ENCODE results near the gene ARHGAP26. TPM values are rescaled to one million over a fixed set of nuclear protein-coding genes. Genes with fewer than 3 reads are reported as not detected.

ARHGAP26 gene
- total RNA-seq, 1 donor from 2014 or later = 20.1 TPM

DNA sequence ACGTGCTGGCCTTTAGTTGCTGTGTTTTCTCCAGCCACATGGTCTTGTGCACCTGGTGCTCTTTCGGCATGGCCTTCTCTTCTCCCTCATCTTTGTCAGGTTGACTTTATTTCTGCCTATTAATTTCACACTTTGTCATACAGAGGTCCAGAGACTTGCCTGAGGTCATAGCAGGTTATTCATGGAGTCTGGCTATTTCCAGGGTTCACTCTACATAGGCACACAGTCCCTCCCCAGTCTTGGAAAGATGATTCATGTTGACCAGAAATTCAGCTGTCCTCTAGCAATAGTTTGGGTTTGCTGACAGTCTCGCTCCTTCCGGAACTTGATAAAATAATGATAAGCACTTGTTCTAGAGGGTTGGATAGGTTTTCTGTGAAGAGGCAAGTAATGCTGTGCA lies 81.6 kb downstream of the ARHGAP26 start:
- H3K27me3 Mint-ChIP-seq (ENCODE audit: unreplicated experiment) = peaks cover 3% of the 10 kb centered on the region
- no peak for TF ChIP-seq CTCF (IDR thresholded peaks at IDR 0.05; ENCODE audit: partially characterized antibody, unreplicated experiment)
- no peaks in the 10 kb centered on the region for H3K36me3 Mint-ChIP-seq (ENCODE audit: unreplicated experiment)
- no peak overlapping the region for H3K27ac Mint-ChIP-seq (ENCODE audit: unreplicated experiment)
- peaks cover 8% of the 10 kb centered on the region for H3K4me1 Mint-ChIP-seq (ENCODE audit: low read depth, unreplicated experiment)
- H3K4me3 Mint-ChIP-seq (ENCODE audit: unreplicated experiment) = no peak overlapping the region
- no peaks in the 10 kb centered on the region for H3K9me3 Mint-ChIP-seq (ENCODE audit: unreplicated experiment)
- DNase-seq = no peak

DNA sequence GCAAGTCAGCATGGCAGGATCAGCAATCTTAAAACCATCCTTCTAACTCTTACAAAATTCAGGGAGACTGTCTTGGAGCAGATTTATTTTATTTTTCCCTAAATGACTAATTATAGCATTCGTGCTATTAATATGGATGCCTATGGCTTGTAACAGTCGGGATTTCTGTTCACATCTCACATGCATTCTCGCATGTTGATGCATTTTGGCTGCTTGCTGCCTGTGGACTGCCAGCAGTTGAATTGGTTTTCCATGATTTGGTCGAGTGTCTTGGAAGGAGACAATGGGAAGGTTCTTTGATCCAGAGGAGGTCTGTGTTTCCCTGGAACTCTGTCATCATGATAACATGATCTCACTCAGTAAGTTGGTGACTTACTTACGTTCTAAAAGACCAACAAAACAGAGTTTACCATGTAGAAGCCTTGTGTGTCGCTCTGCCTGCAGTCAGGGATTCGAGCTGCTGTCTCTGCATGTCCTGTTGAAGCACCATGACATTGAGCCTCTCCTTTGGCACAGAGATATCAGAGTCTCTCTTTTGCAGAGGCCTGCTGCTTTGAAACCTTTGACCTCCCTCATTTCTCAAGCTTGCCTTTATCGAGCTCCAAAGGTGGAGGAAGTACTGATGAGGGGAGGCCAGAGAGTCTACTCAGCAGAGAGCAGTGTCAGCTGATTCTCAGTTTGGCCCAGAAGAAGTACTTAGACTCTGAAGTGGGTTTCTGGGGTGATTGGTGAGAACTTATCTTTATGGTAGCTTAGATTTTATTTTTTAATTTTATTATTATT lies 82.4 kb downstream of the ARHGAP26 start:
- Mint-ChIP-seq H3K4me3 (ENCODE audit: unreplicated experiment) (no peak overlapping the region), H3K4me1 (ENCODE audit: low read depth, unreplicated experiment) (peaks cover 8% of the 10 kb centered on the region), H3K27ac (ENCODE audit: unreplicated experiment) (no peak overlapping the region), H3K36me3 (ENCODE audit: unreplicated experiment) (no peaks in the 10 kb centered on the region), H3K9me3 (ENCODE audit: unreplicated experiment) (no peaks in the 10 kb centered on the region), H3K27me3 (ENCODE audit: unreplicated experiment) (peaks cover 3% of the 10 kb centered on the region)
- TF ChIP-seq CTCF (IDR thresholded peaks at IDR 0.05; ENCODE audit: partially characterized antibody, unreplicated experiment) = no peak
- DNase-seq = no peak

DNA sequence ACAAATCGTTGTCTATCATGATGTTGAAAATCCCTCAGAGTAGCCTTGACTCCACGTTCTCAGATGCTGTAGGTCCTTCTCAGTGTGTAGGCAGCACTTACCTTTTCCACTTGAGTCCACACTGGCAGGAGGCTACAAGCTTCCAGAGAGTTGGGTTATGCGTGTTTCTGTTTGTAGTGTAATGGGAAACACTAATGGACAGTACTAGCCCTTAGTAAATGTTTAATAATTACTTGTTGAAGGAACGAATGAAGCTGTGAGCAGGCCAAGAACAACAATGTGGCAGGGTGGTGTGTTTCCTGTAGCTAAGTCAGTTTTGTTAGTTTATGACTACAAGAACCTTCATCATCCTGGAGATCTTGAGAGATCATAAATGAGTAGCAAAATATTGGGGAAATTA lies 83.5 kb downstream of the ARHGAP26 start:
- DNase-seq = no peak
- Mint-ChIP-seq H3K36me3 (ENCODE audit: unreplicated experiment) (no peaks in the 10 kb centered on the region), H3K9me3 (ENCODE audit: unreplicated experiment) (no peaks in the 10 kb centered on the region), H3K27ac (ENCODE audit: unreplicated experiment) (no peak overlapping the region), H3K4me3 (ENCODE audit: unreplicated experiment) (no peak overlapping the region), H3K27me3 (ENCODE audit: unreplicated experiment) (no peaks in the 10 kb centered on the region), H3K4me1 (ENCODE audit: low read depth, unreplicated experiment) (peaks cover 8% of the 10 kb centered on the region)
- no peak for TF ChIP-seq CTCF (IDR thresholded peaks at IDR 0.05; ENCODE audit: partially characterized antibody, unreplicated experiment)

DNA sequence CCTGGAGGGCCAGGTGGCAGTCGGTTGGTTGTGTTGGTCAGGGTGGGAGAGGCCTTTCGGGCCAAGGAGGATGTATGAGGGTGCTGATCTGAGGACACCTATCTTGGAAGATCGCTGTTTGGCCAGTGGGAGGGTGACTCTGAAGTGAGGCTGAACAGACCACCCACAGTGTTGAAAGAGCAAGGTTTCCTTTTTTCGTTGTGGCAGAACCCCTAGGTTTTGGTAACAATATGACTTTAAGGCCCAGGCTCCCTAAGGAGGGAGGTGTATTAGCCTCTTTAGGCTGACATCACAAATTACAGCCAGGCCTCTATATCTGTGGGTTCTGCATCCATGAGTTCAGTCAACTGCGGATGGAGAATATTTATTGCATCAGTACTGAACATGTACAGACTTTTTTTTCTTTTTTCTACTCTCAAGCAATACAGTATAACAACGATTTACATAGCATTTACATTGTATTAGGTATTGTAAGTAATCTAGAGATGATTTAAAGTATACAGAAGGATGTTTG lies 86.1 kb downstream of the ARHGAP26 start:
- H3K4me1 Mint-ChIP-seq (ENCODE audit: low read depth, unreplicated experiment) = peaks cover 8% of the 10 kb centered on the region
- H3K27ac Mint-ChIP-seq (ENCODE audit: unreplicated experiment) = no peak overlapping the region
- no peaks in the 10 kb centered on the region for H3K36me3 Mint-ChIP-seq (ENCODE audit: unreplicated experiment)
- no peaks in the 10 kb centered on the region for H3K27me3 Mint-ChIP-seq (ENCODE audit: unreplicated experiment)
- no peak for TF ChIP-seq CTCF (IDR thresholded peaks at IDR 0.05; ENCODE audit: partially characterized antibody, unreplicated experiment)
- no peak overlapping the region for H3K4me3 Mint-ChIP-seq (ENCODE audit: unreplicated experiment)
- DNase-seq = no peak
- H3K9me3 Mint-ChIP-seq (ENCODE audit: unreplicated experiment) = peaks cover 2% of the 10 kb centered on the region

- Mint-ChIP-seq H3K27me3 (ENCODE audit: unreplicated experiment) (no peaks in the 10 kb centered on the region), H3K9me3 (ENCODE audit: unreplicated experiment) (peaks cover 2% of the 10 kb centered on the region), H3K27ac (ENCODE audit: unreplicated experiment) (no peak overlapping the region), H3K4me3 (ENCODE audit: unreplicated experiment) (no peak overlapping the region), H3K4me1 (ENCODE audit: low read depth, unreplicated experiment) (peaks cover 8% of the 10 kb centered on the region), H3K36me3 (ENCODE audit: unreplicated experiment) (no peaks in the 10 kb centered on the region)
- DNase-seq = no peak
- TF ChIP-seq CTCF (IDR thresholded peaks at IDR 0.05; ENCODE audit: partially characterized antibody, unreplicated experiment) = no peak
Measured at GRCh38 chr5:142857405-142857804, 87.2 kb downstream of the ARHGAP26 start.

Data from glutamatergic neuron (in vitro differentiated cells).